Measurements from ENCODE around the gene HSD17B3.
"Not testable (repeated sequence)": the region's sequence is repeated elsewhere in the genome, so short reads cannot be mapped to it uniquely, and the experiment has no call there.

HSD17B3 gene

GRCh38 chr9:96192710-96193109 lies 109.3 kb downstream of the HSD17B3 start:
- H3K27me3 ChIP-seq, result no peaks in the 10 kb centered on the region
- no peaks in the 10 kb centered on the region for H3K36me3 ChIP-seq
- no peaks in the 10 kb centered on the region for H3K9me3 ChIP-seq
- no peak overlapping the region for H3K27ac ChIP-seq
- no peaks in the 10 kb centered on the region for H3K4me1 ChIP-seq (ENCODE audit: control insufficient read depth in 1 of 2, insufficient read depth in 1 of 2, low read depth in 1 of 2, low read length in 1 of 2)
- no peak for TF ChIP-seq CTCF (IDR thresholded peaks at IDR 0.05)
- no peak overlapping the region for H3K4me3 ChIP-seq (ENCODE audit: low read depth in 1 of 2, low read length in 1 of 2)

- Histone ChIP-seq H3K27me3 (peaks cover 22% of the 10 kb centered on the region), H3K36me3 (no peaks in the 10 kb centered on the region), H3K4me3 (ENCODE audit: low read depth in 1 of 2, low read length in 1 of 2) (no peak overlapping the region), H3K9me3 (no peaks in the 10 kb centered on the region), H3K4me1 (ENCODE audit: control insufficient read depth in 1 of 2, insufficient read depth in 1 of 2, low read depth in 1 of 2, low read length in 1 of 2) (no peaks in the 10 kb centered on the region), H3K27ac (no peak overlapping the region)
- TF ChIP-seq CTCF (IDR thresholded peaks at IDR 0.05), result no peak
Observed at GRCh38 chr9:96189995-96190394, 112.0 kb downstream of the HSD17B3 start.

- H3K36me3 ChIP-seq; H3K4me3 ChIP-seq (ENCODE audit: low read depth in 1 of 2, low read length in 1 of 2); H3K27ac ChIP-seq; H3K9me3 ChIP-seq; H3K4me1 ChIP-seq (ENCODE audit: control insufficient read depth in 1 of 2, insufficient read depth in 1 of 2, low read depth in 1 of 2, low read length in 1 of 2): not testable (repeated sequence)
- peaks cover 22% of the 10 kb centered on the region for H3K27me3 ChIP-seq
Observed at GRCh38 chr9:96189581-96189980, 112.4 kb downstream of the HSD17B3 start.

- Histone ChIP-seq H3K4me1 (ENCODE audit: control insufficient read depth in 1 of 2, insufficient read depth in 1 of 2, low read depth in 1 of 2, low read length in 1 of 2) (no peaks in the 10 kb centered on the region), H3K4me3 (ENCODE audit: low read depth in 1 of 2, low read length in 1 of 2) (no peak overlapping the region), H3K27ac (no peak overlapping the region), H3K9me3 (no peaks in the 10 kb centered on the region), H3K36me3 (no peaks in the 10 kb centered on the region), H3K27me3 (peaks cover 22% of the 10 kb centered on the region)
- no peak for TF ChIP-seq CTCF (IDR thresholded peaks at IDR 0.05)
Observed at GRCh38 chr9:96188571-96188970, 113.4 kb downstream of the HSD17B3 start.

- Histone ChIP-seq H3K27me3 (peaks cover 22% of the 10 kb centered on the region), H3K4me1 (ENCODE audit: control insufficient read depth in 1 of 2, insufficient read depth in 1 of 2, low read depth in 1 of 2, low read length in 1 of 2) (no peaks in the 10 kb centered on the region), H3K36me3 (no peaks in the 10 kb centered on the region), H3K4me3 (ENCODE audit: low read depth in 1 of 2, low read length in 1 of 2) (no peak overlapping the region), H3K9me3 (no peaks in the 10 kb centered on the region), H3K27ac (no peak overlapping the region)
- no peak for TF ChIP-seq CTCF (IDR thresholded peaks at IDR 0.05)
Observed at GRCh38 chr9:96187151-96187555, 114.8 kb downstream of the HSD17B3 start.

GRCh38 chr9:96186591-96187011 lies 115.4 kb downstream of the HSD17B3 start:
- H3K27ac ChIP-seq, result no peak overlapping the region
- no peaks in the 10 kb centered on the region for H3K4me1 ChIP-seq (ENCODE audit: control insufficient read depth in 1 of 2, insufficient read depth in 1 of 2, low read depth in 1 of 2, low read length in 1 of 2)
- no peaks in the 10 kb centered on the region for H3K9me3 ChIP-seq
- H3K27me3 ChIP-seq, result peaks cover 22% of the 10 kb centered on the region
- no peak for TF ChIP-seq CTCF (IDR thresholded peaks at IDR 0.05)
- H3K4me3 ChIP-seq (ENCODE audit: low read depth in 1 of 2, low read length in 1 of 2), result no peak overlapping the region
- H3K36me3 ChIP-seq, result no peaks in the 10 kb centered on the region

Data from neutrophil (primary cell).